GM21367 (cell line): ENCODE results near the gene LRRC26.

Experiments used
- ATAC-seq: cut with Tn5 transposase; IDR thresholded peaks from one replicate; pipeline ENCODE4 v1.9.1; 2021; ENCODE audit not compliant: unreplicated experiment

Gene LRRC26

DNA sequence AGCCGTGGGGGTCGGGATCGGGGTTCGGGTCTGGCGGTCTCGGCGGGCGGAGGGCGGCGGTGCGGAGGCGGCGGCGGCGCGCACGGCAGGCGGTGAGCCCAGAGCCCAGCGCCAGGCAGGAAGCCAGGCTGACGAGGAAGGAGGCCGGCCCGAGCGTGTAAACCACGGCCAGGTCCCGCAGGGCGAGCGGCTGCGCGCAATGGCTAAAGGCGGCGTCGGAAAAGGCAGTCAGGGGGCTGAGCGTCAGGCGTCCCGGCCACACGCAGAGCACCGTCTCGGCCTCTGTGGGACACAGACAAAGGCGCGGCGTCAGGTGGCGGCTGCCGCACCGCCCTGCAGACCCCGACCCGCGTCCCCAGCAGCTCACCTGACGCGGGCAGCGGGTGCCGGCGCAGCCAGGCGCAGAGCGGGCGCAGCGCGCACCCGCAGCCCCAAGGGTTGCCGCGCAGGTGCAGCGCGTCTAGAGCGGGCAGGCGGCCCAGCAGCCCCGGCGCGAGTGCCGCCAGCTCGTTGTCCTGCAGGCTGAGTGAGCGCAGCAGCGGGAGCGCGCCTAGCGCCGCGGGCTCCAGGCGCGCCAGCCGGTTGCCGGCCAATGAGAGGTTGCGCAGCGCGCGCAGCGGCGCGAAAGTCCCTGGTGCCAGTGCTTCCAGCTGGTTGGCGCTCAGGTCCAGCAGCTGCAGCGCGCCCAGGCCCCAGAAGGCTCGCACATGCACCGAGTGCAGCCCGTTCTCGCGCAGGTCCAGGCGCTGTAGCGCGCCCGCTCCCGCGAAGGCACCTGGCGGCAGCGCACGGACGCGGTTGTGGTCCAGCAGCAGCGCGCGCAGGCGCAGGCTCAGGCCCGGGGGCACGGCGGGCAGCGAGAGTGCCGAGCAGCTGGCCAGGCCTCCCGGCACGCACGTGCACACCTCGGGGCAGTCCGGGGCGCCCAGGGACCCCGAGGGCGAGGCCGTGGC, 671 bp downstream of the LRRC26 start:
- no peak for ATAC-seq

DNA sequence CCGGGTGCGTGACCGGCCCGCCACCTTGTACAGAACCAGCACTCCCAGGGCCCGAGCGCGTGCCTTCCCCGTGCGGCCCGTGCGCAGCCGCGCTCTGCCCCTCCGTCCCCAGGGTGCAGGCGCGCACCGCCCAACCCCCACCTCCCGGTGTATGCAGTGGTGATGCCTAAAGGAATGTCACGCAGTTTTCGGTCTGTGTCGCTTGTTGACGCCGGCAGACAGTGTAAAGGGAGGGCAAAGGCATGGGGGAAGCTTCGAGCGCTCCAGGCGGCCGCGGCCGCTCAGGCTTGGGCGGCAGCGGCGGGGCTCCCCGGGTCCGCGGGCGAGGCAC, 1.3 kb downstream of the LRRC26 start:
- no peak for ATAC-seq

DNA sequence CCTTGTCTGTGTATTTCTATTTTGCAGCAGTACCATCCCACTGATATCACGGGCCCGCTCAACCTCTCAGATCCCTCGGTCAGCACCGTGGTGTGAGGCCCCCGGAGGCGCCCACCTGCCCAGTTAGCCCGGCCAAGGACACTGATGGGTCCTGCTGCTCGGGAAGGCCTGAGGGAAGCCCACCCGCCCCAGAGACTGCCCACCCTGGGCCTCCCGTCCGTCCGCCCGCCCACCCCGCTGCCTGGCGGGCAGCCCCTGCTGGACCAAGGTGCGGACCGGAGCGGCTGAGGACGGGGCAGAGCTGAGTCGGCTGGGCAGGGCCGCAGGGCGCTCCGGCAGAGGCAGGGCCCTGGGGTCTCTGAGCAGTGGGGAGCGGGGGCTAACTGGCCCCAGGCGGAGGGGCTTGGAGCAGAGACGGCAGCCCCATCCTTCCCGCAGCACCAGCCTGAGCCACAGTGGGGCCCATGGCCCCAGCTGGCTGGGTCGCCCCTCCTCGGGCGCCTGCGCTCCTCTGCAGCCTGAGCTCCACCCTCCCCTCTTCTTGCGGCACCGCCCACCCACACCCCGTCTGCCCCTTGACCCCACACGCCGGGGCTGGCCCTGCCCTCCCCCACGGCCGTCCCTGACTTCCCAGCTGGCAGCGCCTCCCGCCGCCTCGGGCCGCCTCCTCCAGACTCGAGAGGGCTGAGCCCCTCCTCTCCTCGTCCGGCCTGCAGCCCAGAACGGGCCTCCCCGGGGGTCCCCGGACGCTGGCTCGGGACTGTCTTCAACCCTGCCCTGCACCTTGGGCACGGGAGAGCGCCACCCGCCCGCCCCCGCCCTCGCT, 1.9 kb downstream of the LRRC26 start:
- ATAC-seq: no peak

DNA sequence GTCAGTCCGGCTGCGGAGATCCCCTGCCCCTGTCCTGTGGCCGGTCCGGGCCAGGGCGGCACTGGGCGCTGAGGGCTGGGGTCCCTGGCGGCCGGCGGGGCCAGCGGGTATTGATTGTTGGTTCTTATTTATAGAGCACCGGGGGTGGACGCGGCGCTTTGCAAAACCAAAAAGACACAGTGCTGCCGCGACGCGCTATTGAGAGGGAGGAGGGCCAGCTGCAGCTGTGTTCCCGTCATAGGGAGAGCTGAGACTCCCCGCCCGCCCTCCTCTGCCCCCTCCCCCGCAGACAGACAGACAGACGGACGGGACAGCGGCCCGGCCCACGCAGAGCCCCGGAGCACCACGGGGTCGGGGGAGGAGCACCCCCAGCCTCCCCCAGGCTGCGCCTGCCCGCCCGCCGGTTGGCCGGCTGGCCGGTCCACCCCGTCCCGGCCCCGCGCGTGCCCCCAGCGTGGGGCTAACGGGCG, 2.5 kb downstream of the LRRC26 start:
- ATAC-seq: no peak

DNA sequence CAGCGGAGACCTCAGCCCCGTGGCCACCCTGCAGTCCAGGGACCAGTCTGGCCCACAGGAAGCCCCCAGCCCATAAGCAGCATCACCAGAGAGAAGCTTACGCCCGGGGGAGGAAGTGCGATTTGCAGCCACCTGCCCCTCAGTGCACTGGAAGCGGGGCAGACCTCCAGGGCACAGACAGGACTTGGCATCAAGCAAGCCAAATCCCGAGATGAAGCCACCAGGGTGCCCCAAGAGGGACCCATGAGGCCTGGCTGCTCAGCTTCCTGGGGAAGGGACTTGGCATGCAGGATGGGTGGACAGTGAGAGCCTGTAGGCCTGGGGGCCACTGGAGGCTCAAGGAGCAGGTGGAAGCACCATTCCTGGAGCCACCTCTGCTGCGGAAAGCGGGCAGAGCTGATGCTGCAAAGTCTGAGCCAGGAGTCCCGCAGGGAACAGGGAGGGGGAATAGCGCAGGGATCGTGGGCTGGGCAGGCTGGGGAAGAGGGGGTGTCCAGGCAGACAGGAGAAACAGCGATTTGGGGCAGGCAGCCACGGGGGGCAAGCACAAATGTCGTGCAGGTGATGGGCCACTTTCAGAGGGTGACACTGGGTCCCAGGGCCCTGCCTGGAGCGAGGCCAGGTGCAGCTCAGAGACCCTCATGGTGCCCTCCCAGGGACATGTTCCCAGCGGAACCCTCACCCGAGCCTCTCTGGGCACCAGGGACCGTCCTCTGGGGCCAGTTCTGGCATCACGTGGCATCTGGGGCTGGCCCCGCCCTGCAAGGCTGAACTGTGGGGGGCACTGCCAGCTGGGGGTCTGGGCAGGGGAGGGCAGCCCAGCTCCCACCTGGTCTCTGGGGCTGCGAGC, 3.2 kb downstream of the LRRC26 start:
- no peak for ATAC-seq

DNA sequence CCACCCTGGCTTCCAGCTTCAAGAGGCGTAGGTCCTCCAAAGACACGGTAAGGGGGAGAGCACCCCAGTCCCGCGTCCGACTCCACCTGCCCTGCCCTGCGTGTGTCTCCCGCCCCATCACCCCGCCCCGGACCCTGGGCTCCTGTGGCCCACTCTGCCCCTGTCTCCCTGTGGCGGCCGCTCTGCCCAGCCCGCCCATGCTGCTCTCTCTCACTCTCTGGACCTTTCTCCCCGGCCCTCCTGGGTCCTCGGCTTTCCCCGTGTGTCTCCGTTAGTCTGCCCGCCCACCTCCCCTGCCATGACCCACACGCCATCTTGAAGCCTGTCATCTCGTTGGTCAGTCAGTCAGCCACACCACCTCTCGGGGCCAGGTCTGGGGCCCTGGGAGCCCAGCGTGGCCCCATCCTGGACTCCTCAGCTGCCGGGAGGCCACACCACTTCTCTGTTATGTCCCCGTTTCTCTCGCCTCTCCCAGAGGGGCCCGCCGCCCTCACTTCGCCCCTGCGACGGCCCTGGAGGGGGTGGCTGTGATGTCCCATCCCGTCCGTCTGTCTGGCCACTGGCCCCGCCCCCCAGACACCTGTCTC, 4.5 kb downstream of the LRRC26 start:
- no peak for ATAC-seq

DNA sequence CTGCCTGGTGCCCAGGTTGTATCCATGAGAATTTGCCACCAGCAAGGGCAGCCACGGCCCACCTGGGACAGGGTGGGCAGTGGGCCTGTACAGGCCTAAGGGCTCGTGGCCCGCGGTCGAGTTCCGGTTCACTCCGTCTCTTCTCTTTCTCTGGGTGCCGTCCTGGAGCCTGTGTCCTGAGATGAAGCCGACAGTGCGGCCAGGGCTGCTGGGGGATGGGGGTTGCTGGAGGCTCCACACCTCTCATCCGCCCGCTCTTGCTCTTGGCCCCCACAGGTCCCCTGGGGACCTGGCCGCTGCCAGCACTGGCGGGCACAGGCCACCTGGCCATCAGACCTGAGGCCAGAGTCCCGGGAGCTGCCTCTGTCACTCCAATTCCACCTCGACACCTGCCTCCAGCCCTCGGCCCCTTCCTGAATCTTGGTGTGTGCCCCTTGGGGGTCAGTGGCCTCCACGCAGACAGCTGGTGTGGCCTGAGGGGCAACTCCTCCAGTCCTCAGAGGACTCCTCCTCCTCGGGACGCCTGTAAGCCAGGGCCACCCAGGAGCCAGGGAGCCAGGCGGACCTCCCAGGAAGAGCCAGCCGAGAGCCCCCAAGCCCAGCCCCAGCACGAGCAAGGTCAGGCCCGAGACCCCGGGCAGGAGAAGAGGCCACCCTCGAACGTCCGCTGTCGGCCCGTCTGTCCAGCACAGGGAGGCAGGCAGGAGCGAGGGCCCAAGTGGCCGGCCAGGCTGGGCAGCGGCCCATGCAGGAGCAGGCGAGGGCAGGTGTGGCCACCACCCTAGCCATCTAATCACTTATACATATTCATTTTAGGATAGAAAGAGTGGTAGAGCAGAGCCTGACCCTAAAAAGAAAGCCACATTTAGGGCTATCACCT, 5.2 kb downstream of the LRRC26 start:
- ATAC-seq: no peak

DNA sequence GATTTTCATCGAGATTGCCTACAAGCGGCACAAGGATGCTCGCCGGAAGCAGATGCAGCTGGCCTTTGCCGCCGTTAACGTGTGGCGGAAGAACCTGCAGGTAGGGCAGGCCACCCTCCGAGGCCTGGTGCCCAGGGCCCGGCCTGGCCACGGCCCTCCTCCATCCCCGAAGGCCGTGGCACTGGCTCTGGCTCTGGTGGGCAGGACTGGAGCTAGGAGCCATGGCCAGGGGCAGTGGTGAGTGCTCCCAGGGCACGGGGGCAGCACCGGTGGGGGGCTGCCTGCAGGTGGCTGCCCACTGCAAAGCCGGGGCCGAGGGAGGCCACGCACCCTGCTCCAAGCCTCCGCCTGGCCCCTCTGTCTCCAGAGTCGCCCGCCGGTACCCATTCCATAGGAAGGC, 6.0 kb downstream of the LRRC26 start:
- no peak for ATAC-seq

DNA sequence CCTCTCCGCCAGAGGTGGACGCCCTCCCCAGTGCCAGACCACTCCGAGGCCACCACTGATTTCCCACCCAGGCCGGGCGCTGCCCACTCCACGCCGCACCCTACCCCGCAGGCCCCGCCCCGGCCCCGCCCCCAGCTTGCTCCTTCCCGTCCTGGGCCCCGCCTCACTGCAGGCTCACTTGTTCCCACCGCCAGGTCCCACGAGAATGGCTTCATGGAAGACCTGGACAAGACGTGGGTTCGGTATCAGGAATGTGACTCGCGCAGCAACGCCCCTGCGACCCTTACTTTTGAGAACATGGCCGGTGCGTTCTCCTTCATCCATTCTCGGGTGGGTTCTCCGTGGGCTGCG, 6.5 kb downstream of the LRRC26 start:
- ATAC-seq: no peak

DNA sequence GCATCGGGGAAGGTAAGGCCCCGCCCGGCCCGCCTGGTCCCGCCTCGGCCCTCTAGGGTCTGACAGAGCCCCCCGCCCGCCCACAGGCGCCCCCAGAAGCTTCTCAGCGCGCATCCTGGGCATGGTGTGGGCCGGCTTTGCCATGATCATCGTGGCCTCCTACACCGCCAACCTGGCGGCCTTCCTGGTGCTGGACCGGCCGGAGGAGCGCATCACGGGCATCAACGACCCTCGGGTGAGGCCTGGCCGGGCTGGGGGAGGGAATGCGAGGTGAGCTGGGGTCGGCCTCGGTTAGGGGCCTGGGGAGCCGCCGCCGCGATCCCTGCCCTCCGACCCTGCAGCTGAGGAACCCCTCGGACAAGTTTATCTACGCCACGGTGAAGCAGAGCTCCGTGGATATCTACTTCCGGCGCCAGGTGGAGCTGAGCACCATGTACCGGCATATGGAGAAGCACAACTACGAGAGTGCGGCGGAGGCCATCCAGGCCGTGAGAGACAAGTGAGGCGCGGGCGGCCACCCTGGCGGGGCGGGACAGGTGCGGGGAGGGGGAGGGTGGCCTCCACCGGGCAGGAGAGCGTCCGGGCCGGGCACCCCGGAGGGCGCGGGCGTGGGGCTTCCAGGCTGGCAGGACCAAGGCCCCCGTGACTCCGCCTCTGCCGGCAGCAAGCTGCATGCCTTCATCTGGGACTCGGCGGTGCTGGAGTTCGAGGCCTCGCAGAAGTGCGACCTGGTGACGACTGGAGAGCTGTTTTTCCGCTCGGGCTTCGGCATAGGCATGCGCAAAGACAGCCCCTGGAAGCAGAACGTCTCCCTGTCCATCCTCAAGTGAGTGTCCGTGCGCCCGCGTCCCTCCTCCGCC, 7.1 kb downstream of the LRRC26 start:
- ATAC-seq: no peak

DNA sequence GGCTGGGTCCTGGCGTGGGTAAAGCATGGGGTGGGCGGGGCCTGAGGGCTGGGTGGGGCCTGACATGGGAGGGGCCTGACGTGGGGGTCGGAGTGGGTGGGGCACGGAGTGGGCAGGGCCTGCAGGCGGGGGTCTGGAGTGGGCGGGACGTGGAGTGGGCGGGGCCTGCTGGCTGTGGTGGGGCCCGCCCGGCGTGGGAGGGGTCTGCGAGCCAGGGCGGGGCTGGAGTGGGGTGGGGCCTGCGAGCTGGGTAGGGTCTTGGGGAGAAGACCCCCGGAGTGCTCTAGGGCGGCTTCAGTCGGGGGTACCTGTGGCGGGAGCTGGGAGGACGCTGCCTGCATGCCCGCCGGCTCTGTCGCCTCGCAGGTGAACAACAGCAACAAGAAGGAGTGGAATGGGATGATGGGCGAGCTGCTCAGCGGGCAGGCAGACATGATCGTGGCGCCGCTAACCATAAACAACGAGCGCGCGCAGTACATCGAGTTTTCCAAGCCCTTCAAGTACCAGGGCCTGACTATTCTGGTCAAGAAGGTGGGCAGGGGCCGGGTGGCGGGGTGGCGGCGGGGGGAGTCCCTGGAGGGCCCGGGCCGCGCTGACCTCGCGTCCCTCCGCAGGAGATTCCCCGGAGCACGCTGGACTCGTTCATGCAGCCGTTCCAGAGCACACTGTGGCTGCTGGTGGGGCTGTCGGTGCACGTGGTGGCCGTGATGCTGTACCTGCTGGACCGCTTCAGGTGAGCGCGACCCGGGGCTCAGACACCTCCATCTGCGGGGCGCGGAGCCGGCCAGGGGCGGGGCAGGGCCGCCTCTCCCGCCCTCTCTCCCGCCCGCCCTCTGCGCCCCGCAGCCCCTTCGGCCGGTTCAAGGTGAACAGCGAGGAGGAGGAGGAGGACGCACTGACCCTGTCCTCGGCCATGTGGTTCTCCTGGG, 8.0 kb downstream of the LRRC26 start:
- ATAC-seq: no peak

DNA sequence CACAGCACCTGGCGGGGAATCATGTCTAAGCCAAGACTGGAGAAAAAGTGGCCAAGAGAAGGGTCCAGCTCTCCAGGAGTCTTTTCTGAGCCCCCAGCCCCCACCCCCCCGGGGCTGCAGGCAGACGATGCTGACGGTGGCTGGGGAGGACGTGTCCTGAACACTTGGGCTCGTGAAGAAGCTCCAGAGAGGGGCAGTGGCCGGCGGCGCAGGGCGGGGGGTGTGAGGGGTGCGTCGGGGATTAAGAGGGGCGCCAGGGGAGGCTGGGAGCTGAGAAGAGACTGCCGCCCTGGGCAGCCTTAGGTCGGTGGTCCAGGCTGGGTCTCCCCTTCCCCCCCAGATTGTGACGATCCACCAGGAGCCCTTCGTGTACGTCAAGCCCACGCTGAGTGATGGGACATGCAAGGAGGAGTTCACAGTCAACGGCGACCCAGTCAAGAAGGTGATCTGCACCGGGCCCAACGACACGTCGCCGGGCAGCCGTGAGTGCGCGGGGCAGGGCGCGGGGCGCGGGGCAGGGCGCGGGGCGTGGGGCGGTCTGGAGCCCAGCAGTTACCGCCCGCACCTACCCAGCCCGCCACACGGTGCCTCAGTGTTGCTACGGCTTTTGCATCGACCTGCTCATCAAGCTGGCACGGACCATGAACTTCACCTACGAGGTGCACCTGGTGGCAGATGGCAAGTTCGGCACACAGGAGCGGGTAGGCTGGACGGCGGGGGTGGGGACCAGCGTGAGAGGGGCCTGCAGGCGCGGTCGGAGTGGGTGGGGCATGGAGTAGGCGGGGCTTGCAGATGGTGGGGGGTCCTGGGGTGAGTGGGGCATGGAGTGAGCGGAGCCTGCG, 8.9 kb downstream of the LRRC26 start:
- ATAC-seq: no peak

DNA sequence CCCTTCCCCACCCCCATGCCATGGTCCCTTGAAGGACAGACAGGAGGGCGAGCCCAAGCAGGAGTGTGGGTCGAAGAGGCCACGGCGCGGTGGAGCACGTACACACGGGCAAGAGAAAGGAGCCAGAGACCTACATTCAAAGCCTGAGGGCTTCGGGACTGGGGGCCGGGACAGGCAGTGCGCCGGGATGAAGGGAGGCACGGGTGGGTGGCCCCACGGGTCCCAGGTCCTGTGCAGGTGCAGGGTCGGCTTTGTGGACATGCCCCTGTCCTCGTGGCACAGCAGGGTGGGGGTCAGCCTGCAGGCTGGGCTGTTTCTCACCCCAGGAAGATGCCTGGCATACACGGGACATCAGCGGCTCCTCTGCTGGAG, 9.8 kb downstream of the LRRC26 start:
- no peak for ATAC-seq

DNA sequence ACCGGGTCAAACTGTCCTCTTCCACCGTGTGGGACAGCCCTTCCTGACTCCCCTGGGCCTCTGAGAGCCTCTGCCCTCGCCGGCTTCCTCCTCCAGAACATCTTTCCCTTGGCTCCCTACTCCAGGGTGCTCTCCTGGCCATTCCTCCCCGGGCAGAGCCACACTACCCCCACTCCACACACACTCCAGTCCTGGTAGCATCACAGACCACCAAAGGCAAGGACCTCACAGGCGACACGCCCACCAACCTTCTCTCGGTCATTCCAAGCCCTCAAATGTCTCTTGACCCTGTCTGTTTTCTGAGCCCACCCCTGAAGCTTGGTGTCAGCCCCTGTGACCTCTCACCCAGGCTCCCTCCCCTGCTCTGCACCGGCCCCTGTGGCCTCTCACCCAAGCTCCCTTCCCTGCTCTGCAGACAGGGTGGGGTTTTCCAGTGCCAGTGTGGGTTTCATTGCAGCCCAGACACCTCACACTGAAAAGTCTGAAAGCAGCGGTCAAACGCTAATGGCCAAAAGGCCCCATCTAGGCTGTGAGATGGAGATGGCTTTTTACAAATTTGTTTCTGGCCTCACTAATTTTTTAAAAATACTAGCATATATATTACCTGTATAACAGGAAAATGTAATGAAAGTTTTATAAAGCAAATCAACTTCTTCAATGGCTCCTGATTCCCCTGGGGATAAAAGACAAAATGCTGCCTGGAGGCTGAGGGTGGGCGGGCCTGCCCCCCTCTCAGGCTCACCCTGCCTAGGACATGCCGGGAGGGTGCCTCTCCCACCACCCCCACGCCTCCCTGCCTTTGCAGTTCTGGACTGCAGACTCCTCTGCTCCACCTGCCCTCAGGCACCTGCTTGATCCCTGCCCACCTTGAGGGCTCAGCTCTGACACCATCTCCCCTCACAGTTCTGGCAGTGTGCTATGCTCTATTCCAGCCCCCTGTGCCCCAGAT, 10.5 kb downstream of the LRRC26 start:
- no peak for ATAC-seq

DNA sequence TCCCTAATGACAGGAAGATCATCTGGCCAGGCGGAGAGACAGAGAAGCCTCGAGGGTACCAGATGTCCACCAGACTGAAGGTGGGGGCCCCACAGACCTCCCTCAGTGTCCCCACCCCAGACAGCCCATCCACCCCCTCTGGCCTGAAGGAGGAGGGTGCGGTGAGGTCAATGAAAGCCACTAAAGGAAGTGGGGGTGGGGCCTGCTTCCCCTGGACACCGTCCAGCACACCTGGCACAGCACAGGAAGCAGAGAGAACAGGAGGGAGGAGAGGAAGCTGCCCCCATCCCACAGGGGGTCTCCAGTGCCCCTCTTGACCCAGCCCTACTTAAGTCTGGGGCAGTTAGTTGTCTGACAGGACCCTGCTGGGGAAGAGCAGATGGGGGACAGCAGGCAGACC, 11.2 kb downstream of the LRRC26 start:
- no peak for ATAC-seq
